Measurements from ENCODE around the gene VRTN. TPM values are rescaled to one million over a fixed set of nuclear protein-coding genes. Genes with fewer than 3 reads are reported as not detected.

The VRTN gene
- total RNA-seq, 1 experiment from 2014 or later: 104 TPM

GRCh38 chr14:74391479-74391878 is 43.2 kb downstream of the VRTN start:
- no peak overlapping the region for H3K27ac ChIP-seq (ENCODE audit: insufficient read length, low read depth, low read length)
- no peak overlapping the region for H2BK15ac ChIP-seq (ENCODE audit: low read depth, low read length)
- no peak overlapping the region for H3K56ac ChIP-seq (ENCODE audit: insufficient read length, low read depth, low read length)
- H3K4me1 ChIP-seq (ENCODE audit: insufficient read depth, low read length): no peaks in the 10 kb centered on the region
- WGBS (ENCODE audit: extremely low coverage, insufficient read length, low lambda C conversion rate): no CpG with 5 or more reads among the region's 3 CpGs
- Mint-ChIP-seq H3K9me3 (no peaks in the 10 kb centered on the region), H3K27me3 (ENCODE audit: low read depth) (no peaks in the 10 kb centered on the region; the same call in 1 of the 2 replicates), H3K4me1 (peaks cover 23 to 32% of the 10 kb centered on the region in 2 experiments), H3K27ac (no peak overlapping the region), H3K4me3 (no peak overlapping the region; a peak in 1 of 5 replicates), H3K36me3 (ENCODE audit: insufficient read depth in 1 of 3, low read depth in 3 of 3) (no peaks in the 10 kb centered on the region)
- H4K91ac ChIP-seq (ENCODE audit: insufficient read length, low read depth, low read length): no peak overlapping the region
- no peaks in the 10 kb centered on the region for H3K79me2 ChIP-seq (ENCODE audit: insufficient read depth, low read length)
- no peak for DNase-seq
- H3K4me2 ChIP-seq (ENCODE audit: insufficient read depth, insufficient read length, low read length): no peak overlapping the region
- no peak overlapping the region for H3K23ac ChIP-seq (ENCODE audit: insufficient read length, low read depth, low read length)
- TF ChIP-seq CTCF (conservative IDR thresholded peaks at IDR 0.05): no peak
- H2AK5ac ChIP-seq (ENCODE audit: insufficient read length, low read length): no peak overlapping the region
- no peaks in the 10 kb centered on the region for H3K9me3 ChIP-seq (ENCODE audit: control insufficient read depth, low read depth, low read length)
- H3T11ph ChIP-seq (ENCODE audit: low read length): no peak overlapping the region
- no peak overlapping the region for H3K14ac ChIP-seq (ENCODE audit: insufficient read depth, low read length)
- no peaks in the 10 kb centered on the region for H3K79me1 ChIP-seq (ENCODE audit: insufficient read depth, low read depth, low read length, poor library complexity, severe bottlenecking)
- H3K27me3 ChIP-seq (ENCODE audit: insufficient read depth, low read length): no peaks in the 10 kb centered on the region
- H2BK12ac ChIP-seq (ENCODE audit: insufficient read length, low read depth, low read length): no peak overlapping the region
- no peak overlapping the region for H3K9ac ChIP-seq (ENCODE audit: extremely low read depth, insufficient read length, low read length)
- no peaks in the 10 kb centered on the region for H4K20me1 ChIP-seq (ENCODE audit: control insufficient read depth, insufficient read depth, insufficient read length)
- no peak overlapping the region for H2AFZ ChIP-seq (ENCODE audit: low read length)
- no peak overlapping the region for H4K5ac ChIP-seq (ENCODE audit: insufficient read length, low read depth, low read length)
- H3K23me2 ChIP-seq (ENCODE audit: insufficient read length, low read depth, low read length, poor library complexity, severe bottlenecking): no peaks in the 10 kb centered on the region
- H2BK120ac ChIP-seq (ENCODE audit: low read depth, low read length, poor library complexity, severe bottlenecking): no peak overlapping the region
- H4K8ac ChIP-seq (replicated peaks; ENCODE audit: insufficient read length, low read depth, low read length): no peak overlapping the region
- no peak overlapping the region for H2BK20ac ChIP-seq (ENCODE audit: low read depth, low read length, poor library complexity, severe bottlenecking)
- no peak overlapping the region for H3K4ac ChIP-seq (ENCODE audit: low read depth, low read length)
- no peak overlapping the region for H3K18ac ChIP-seq (ENCODE audit: insufficient read length, low read depth, low read length)
- H2BK5ac ChIP-seq (ENCODE audit: insufficient read length, low read length): no peak overlapping the region
